RWPE1 (cell line): ENCODE results near the gene SKI.
"Not testable (repeated sequence)": the region's sequence is repeated elsewhere in the genome, so short reads cannot be mapped to it uniquely, and the experiment has no call there.

Source experiments
- CTCF ChIA-PET: fragments of 350-600 bp; sonication (Branson Sonifier 250); formaldehyde crosslinking; extraction: SDS; loops from one replicate; lab custom pipeline; 2021; lab: Yijun Ruan, JAX
- POLR2A ChIA-PET: fragments of 400-600 bp; formaldehyde crosslinking; extraction: SDS; loops from one replicate; lab custom pipeline; 2020; ENCODE audit warnings: antibody characterized with exemption; ENCODE audit not compliant: low non-redundant PET; lab: Yijun Ruan, JAX
- DNase-seq: peaks from one replicate; pipeline ENCODE4 v3.0.0; 2012; ENCODE audit warnings: low spot score
- H3K27ac ChIP-seq: fragments of 450-650 bp; 2 replicates; pipeline ENCODE4 v1.5.1; 2017
- TF ChIP-seq, protein P1 (sequence below): fragments of 450-650 bp; conservative IDR thresholded peaks from 2 replicates; pipeline ENCODE4 v1.5.1; 2017; ENCODE audit warnings: low read depth, mild to moderate bottlenecking

Gene SKI

GRCh38 chr1:2242814-2243725 lies 15.0 kb downstream of the SKI start:
- DNase-seq, result no peak
- ChIA-PET POLR2A (no interaction called here), CTCF (interaction anchor here (0.7 kb wide), 1 partner anchor 146 kb away, joined by 3 read pairs; no protein-coding TSS in a partner anchor)
- peak overlapping the region; percentile 99 for H3K27ac ChIP-seq
- TF ChIP-seq, protein P1, sequence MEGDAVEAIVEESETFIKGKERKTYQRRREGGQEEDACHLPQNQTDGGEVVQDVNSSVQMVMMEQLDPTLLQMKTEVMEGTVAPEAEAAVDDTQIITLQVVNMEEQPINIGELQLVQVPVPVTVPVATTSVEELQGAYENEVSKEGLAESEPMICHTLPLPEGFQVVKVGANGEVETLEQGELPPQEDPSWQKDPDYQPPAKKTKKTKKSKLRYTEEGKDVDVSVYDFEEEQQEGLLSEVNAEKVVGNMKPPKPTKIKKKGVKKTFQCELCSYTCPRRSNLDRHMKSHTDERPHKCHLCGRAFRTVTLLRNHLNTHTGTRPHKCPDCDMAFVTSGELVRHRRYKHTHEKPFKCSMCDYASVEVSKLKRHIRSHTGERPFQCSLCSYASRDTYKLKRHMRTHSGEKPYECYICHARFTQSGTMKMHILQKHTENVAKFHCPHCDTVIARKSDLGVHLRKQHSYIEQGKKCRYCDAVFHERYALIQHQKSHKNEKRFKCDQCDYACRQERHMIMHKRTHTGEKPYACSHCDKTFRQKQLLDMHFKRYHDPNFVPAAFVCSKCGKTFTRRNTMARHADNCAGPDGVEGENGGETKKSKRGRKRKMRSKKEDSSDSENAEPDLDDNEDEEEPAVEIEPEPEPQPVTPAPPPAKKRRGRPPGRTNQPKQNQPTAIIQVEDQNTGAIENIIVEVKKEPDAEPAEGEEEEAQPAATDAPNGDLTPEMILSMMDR, result no peak

DNA sequence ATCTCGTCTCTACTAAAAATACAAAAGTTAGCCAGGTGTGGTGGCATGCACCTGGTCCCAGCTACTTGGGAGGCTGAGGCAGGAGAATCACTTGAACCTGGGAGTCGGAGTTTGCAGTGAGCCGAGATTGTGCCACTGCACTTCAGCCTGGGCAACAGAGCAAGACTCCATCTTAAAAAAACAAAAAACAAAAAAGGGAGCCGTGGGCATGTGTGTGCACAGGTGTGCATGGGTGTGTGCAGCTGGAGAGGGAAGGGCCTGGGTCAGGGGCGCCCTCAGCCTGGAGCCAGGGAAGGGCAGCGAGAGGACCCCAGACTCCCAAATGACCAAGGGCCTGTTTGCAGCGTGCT lies 18.9 kb downstream of the SKI start:
- peak overlapping the region; percentile 91 for H3K27ac ChIP-seq
- POLR2A ChIA-PET, CTCF ChIA-PET: not testable (repeated sequence)

GRCh38 chr1:2247760-2248126 lies 19.6 kb downstream of the SKI start:
- TF ChIP-seq, protein P1, result no peak
- peak overlapping the region; percentile 91 for H3K27ac ChIP-seq
- ChIA-PET POLR2A (no interaction called here), CTCF (no interaction called here)
- no peak for DNase-seq

More for the DNA sequence above, 18.9 kb downstream of the SKI start:
- DNase-seq, result not testable (repeated sequence)

GRCh38 chr1:2248127-2248826 lies 20.2 kb downstream of the SKI start:
- CTCF ChIA-PET, result no interaction called here
- H3K27ac ChIP-seq, result peak overlapping the region; percentile 91
- POLR2A ChIA-PET, result no interaction called here
- TF ChIP-seq, protein P1, result no peak
- DNase-seq, result no peak

DNA sequence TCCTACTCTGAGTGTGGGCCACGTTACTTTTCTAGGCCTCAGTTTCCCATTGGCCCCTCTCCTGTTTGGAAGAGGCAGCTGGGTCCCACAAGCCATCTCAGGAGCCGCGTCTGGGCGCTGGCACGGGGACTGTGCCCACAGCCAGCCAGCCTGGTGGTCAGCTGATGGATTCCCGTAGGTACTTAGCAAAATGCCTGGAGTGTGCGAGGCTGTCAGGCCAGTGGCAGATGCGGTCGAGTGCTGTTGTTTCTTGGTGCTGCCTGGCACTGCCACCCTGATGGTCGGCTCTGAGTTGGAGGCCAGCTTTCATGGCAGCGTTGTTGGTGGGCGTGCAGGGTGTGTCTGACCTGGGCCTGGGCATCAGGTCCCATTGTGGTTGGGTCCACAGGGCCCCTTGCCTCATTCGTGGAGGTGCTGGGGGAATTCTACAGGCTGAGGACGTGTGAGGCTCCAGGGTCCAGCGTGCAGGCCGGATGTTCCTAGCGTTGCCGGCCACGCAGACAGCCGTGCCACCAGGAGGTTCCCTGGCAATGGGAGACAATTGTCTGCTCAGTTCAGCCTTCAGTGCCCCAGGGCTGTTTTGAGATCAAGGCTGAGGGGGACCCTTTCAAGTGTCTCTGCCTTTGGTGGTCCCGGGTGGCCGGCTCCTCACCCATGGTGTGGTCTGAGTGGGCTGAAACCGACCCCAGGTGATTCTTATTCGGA lies 20.9 kb downstream of the SKI start:
- peak overlapping the region; percentile 91 for H3K27ac ChIP-seq
- TF ChIP-seq, protein P1, result no peak
- ChIA-PET CTCF (no interaction called here), POLR2A (no interaction called here)
- no peak for DNase-seq

DNA sequence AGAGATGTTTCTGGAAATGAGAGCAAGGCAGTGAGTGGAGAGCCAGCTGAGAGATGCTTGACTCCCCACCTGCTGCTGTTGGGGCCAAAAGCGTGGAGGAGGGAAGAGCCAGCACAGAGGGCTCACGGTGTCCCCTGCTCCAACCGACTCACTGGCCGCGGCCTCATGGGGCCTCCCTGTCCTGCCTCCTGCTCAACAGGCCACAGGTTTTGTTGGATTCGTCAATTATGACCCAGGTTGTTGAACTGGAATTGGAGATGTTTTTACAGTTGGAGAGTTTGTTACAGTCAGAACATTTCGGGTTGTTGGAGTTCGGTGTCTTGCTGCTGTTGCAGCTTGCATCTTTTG lies 21.4 kb downstream of the SKI start:
- CTCF ChIA-PET, result no interaction called here
- POLR2A ChIA-PET, result no interaction called here
- TF ChIP-seq, protein P1, result no peak
- peak overlapping the region; percentile 91 for H3K27ac ChIP-seq
- DNase-seq, result no peak
